Caco-2 (cell line): ENCODE results near the gene CFAP54. TPM values are rescaled to one million over a fixed set of nuclear protein-coding genes. Genes with fewer than 3 reads are reported as not detected.
"Not testable (repeated sequence)": the region's sequence is repeated elsewhere in the genome, so short reads cannot be mapped to it uniquely, and the experiment has no call there.

Experiments
- BruUV-seq: library from RNA; stranded (reverse); fragments of 400-500 nt; replicated peaks from 2 replicates; lab custom pipeline; 2021; lab: Mats Ljungman, UMichigan
- CTCF ChIA-PET: fragments of 300-600 bp; sonication (Branson Sonifier 250); formaldehyde crosslinking; loops from one replicate; lab custom pipeline; 2022; ENCODE audit warnings: antibody characterized with exemption; lab: Charles Lee
- POLR2A ChIA-PET: fragments of 300-600 bp; sonication (Branson Sonifier 250); formaldehyde crosslinking; loops from one replicate; lab custom pipeline; 2022; ENCODE audit warnings: antibody characterized with exemption; lab: Charles Lee
- DNase-seq, 2 experiments: peaks; one replicate each; pipeline versions ENCODE4 v3.0.0 to v3.0.0-alpha.2; 2020 to 2022
- H3K27me3 ChIP-seq: replicated peaks from 2 replicates; pipeline ENCODE4 v1.6.0; 2011; ENCODE audit warnings: low read length; ENCODE audit not compliant: control insufficient read depth, insufficient read depth
- H3K36me3 ChIP-seq: 2 replicates; pipeline ENCODE4 v1.5.1; 2011; ENCODE audit warnings: low read length; ENCODE audit not compliant: control insufficient read depth, insufficient read depth
- H3K4me1 ChIP-seq: fragments of 250-450 bp; sonication (Bioruptor Pico); 2 replicates; pipeline ENCODE4 v1.5.1; 2020; ENCODE audit warnings: mild to moderate bottlenecking
- H3K4me3 ChIP-seq: 2 replicates; pipeline ENCODE4 v1.5.1; 2011; ENCODE audit warnings: low read depth, mild to moderate bottlenecking, control low read depth, low read length
- H3K9me3 ChIP-seq: fragments of 250-450 bp; sonication (Bioruptor Pico); 2 replicates; pipeline ENCODE4 v1.5.1; 2020; ENCODE audit warnings: mild to moderate bottlenecking, moderate library complexity
- H3K27ac Mint-ChIP-seq: one replicate; pipeline ENCODE4 v1.8.0; 2022; ENCODE audit warnings: mixed read lengths; ENCODE audit not compliant: unreplicated experiment
- H3K27me3 Mint-ChIP-seq: one replicate; pipeline ENCODE4 v1.8.0; 2022; ENCODE audit warnings: mixed read lengths; ENCODE audit not compliant: insufficient read depth, unreplicated experiment
- H3K36me3 Mint-ChIP-seq: one replicate; pipeline ENCODE4 v1.8.0; 2022; ENCODE audit warnings: mild to moderate bottlenecking, mixed read lengths; ENCODE audit not compliant: insufficient read depth, unreplicated experiment
- H3K4me1 Mint-ChIP-seq: one replicate; pipeline ENCODE4 v1.8.0; 2022; ENCODE audit warnings: low read depth, mixed read lengths; ENCODE audit not compliant: unreplicated experiment
- H3K4me3 Mint-ChIP-seq: one replicate; pipeline ENCODE4 v1.8.0; 2022; ENCODE audit warnings: mild to moderate bottlenecking, moderate library complexity, mixed read lengths; ENCODE audit not compliant: unreplicated experiment
- H3K9me3 Mint-ChIP-seq: one replicate; pipeline ENCODE4 v1.8.0; 2022; ENCODE audit warnings: mixed read lengths; ENCODE audit not compliant: unreplicated experiment
- CTCF ChIP-seq, 2 experiments: fragments of 200-600 bp in 1 of 2; IDR thresholded peaks; 1 replicate in 1 of 2; 2 replicates in 1 of 2; pipeline versions ENCODE4 v1.5.1 to v1.8.0; 2011 to 2022; ENCODE audit warnings: antibody characterized with exemption in 1 of 2, control low read depth in 1 of 2, inconsistent platforms in 1 of 2, low read depth in 1 of 2, low read length in 1 of 2, mild to moderate bottlenecking in 1 of 2, moderate library complexity in 1 of 2; ENCODE audit not compliant: insufficient read depth in 1 of 2, severe bottlenecking in 1 of 2, unreplicated experiment in 1 of 2
- intact Hi-C: fragments of 100-400 bp; cut with micrococcal nuclease; formaldehyde crosslinking; loops from one replicate; pipeline ENCODE4 v1.10.0; 2022; ENCODE audit not compliant: unreplicated experiment
- total RNA-seq: library from RNA; stranded (reverse); gene quantifications from 2 replicates; pipeline ENCODE4 v1.2.3, GENCODE V29; 2022

Gene CFAP54
- total RNA-seq, 1 experiment from 2014 or later = 0.14 TPM

- Mint-ChIP-seq H3K36me3 (no peaks in the 10 kb centered on the region), H3K9me3 (no peaks in the 10 kb centered on the region), H3K4me3 (peak overlapping the region; percentile 63), H3K27ac (no peak overlapping the region), H3K4me1 (no peaks in the 10 kb centered on the region), H3K27me3 (no peaks in the 10 kb centered on the region)
- ChIA-PET CTCF (no interaction called here), POLR2A (no interaction called here)
- Histone ChIP-seq H3K4me3 (no peak overlapping the region), H3K4me1 (no peaks in the 10 kb centered on the region), H3K9me3 (no peaks in the 10 kb centered on the region), H3K36me3 (no peaks in the 10 kb centered on the region), H3K27me3 (no peaks in the 10 kb centered on the region)
- no TSS peak for BruUV-seq
- TF ChIP-seq CTCF (IDR thresholded peaks at IDR 0.05; ENCODE audit: insufficient read depth in 1 of 2, low read depth in 1 of 2, low read length in 1 of 2, severe bottlenecking in 1 of 2, unreplicated experiment in 1 of 2) = peak; percentile 20 to 26
- DNase-seq = peak; percentile 35 to 44
- intact Hi-C loops = no loop called here
Observed at GRCh38 chr12:96720363-96720705, 231.0 kb downstream of the CFAP54 start.

- H3K36me3 ChIP-seq, H3K9me3 ChIP-seq, BruUV-seq, H3K4me1 ChIP-seq, H3K27me3 Mint-ChIP-seq, H3K4me3 Mint-ChIP-seq, H3K9me3 Mint-ChIP-seq, DNase-seq, H3K4me1 Mint-ChIP-seq, H3K4me3 ChIP-seq, H3K27ac Mint-ChIP-seq, POLR2A ChIA-PET, H3K27me3 ChIP-seq, intact Hi-C loops, H3K36me3 Mint-ChIP-seq, CTCF ChIA-PET: not testable (repeated sequence)
Observed at GRCh38 chr12:96729466-96729865, 240.1 kb downstream of the CFAP54 start.

- Histone ChIP-seq H3K27me3 (no peaks in the 10 kb centered on the region), H3K4me1 (no peaks in the 10 kb centered on the region), H3K9me3 (no peaks in the 10 kb centered on the region), H3K36me3 (no peaks in the 10 kb centered on the region), H3K4me3 (no peak overlapping the region)
- ChIA-PET CTCF (no interaction called here), POLR2A (no interaction called here)
- no peak for DNase-seq
- Mint-ChIP-seq H3K27me3 (peaks cover 3% of the 10 kb centered on the region), H3K4me1 (no peaks in the 10 kb centered on the region), H3K4me3 (no peak overlapping the region), H3K27ac (no peak overlapping the region), H3K9me3 (no peaks in the 10 kb centered on the region), H3K36me3 (no peaks in the 10 kb centered on the region)
- intact Hi-C loops = no loop called here
- no TSS peak for BruUV-seq
- no peak for TF ChIP-seq CTCF (IDR thresholded peaks at IDR 0.05; ENCODE audit: insufficient read depth in 1 of 2, low read depth in 1 of 2, low read length in 1 of 2, severe bottlenecking in 1 of 2, unreplicated experiment in 1 of 2)
Observed at GRCh38 chr12:96729886-96730285, 240.5 kb downstream of the CFAP54 start.

GRCh38 chr12:96743606-96744005 is 254.2 kb downstream of the CFAP54 start:
- no peak overlapping the region for H3K4me3 Mint-ChIP-seq
- POLR2A ChIA-PET = no interaction called here
- Histone ChIP-seq H3K27me3 (no peaks in the 10 kb centered on the region), H3K4me3 (no peak overlapping the region), H3K36me3 (no peaks in the 10 kb centered on the region), H3K4me1 (no peaks in the 10 kb centered on the region), H3K9me3 (no peaks in the 10 kb centered on the region)
- H3K27me3 Mint-ChIP-seq = peaks cover 7% of the 10 kb centered on the region
- CTCF ChIA-PET = no interaction called here
- H3K27ac Mint-ChIP-seq = no peak overlapping the region
- DNase-seq = no peak
- TF ChIP-seq CTCF (IDR thresholded peaks at IDR 0.05; ENCODE audit: insufficient read depth in 1 of 2, low read depth in 1 of 2, low read length in 1 of 2, severe bottlenecking in 1 of 2, unreplicated experiment in 1 of 2) = no peak
- no peaks in the 10 kb centered on the region for H3K4me1 Mint-ChIP-seq
- intact Hi-C loops = no loop called here
- H3K9me3 Mint-ChIP-seq = no peaks in the 10 kb centered on the region
- no peaks in the 10 kb centered on the region for H3K36me3 Mint-ChIP-seq
- no TSS peak for BruUV-seq
